K562 (cell line): ENCODE data around the gene CORO2A. TPM values are rescaled to one million over a fixed set of nuclear protein-coding genes. Genes with fewer than 3 reads are reported as not detected.
A peak's percentile ranks its signal among the peaks of the same experiment; 100 is the strongest.

Experiments used
- CHD1 ChIP-seq: fragments of 200-600 bp; sonication (generic); IDR thresholded peaks from one replicate; pipeline ENCODE4 v1.6.1; 2012; ENCODE audit warnings: mild to moderate bottlenecking, moderate library complexity, low read length, inconsistent platforms
- CHD7 ChIP-seq: fragments of 200-600 bp; sonication (generic); IDR thresholded peaks from one replicate; pipeline ENCODE4 v1.6.1; 2012; ENCODE audit warnings: mild to moderate bottlenecking, low read depth, low read length, inconsistent platforms
- FOXJ2 ChIP-seq: fragments of 200-800 bp; sonication (Bioruptor generic); IDR thresholded peaks from 2 replicates; pipeline ENCODE4 v1.6.1; 2016; ENCODE audit warnings: missing genetic modification characterization, missing compliant biosample characterization
- GATAD2A ChIP-seq: fragments of 450-650 bp; IDR thresholded peaks from 2 replicates; pipeline ENCODE4 v1.6.1; 2017
- KDM4B ChIP-seq, 2 experiments: fragments of 450-650 bp in 1 of 2; sonication (generic) in 1 of 2; IDR thresholded peaks; 2 replicates each; pipeline ENCODE4 v1.6.1; 2016 to 2017; ENCODE audit warnings: borderline replicate concordance in 2 of 2, antibody characterized with exemption in 1 of 2, low read depth in 1 of 2, mild to moderate bottlenecking in 1 of 2
- MBD1 ChIP-seq: fragments of 250-450 bp; sonication (Bioruptor Pico); IDR thresholded peaks from 2 replicates; pipeline ENCODE4 v1.8.0; 2022; ENCODE audit warnings: inconsistent platforms
- NUFIP1 ChIP-seq: fragments of 450-650 bp; IDR thresholded peaks from 2 replicates; pipeline ENCODE4 v1.6.1; 2018; ENCODE audit not compliant: partially characterized antibody
- POLR3G ChIP-seq: IDR thresholded peaks from 2 replicates; pipeline ENCODE4 v1.6.1; 2011; ENCODE audit not compliant: insufficient read length, insufficient replicate concordance; ENCODE audit errors: extremely low read depth
- THAP7 ChIP-seq: fragments of 250-450 bp; sonication (Bioruptor Pico); IDR thresholded peaks from 2 replicates; pipeline ENCODE4 v1.5.0; 2021
- ZNF395 ChIP-seq: fragments of 200-800 bp; sonication (Bioruptor generic); IDR thresholded peaks from 2 replicates; pipeline ENCODE4 v1.6.1; 2017; ENCODE audit warnings: missing genetic modification characterization, missing compliant biosample characterization
- ZNF431 ChIP-seq: sonication (generic); formaldehyde crosslinking; IDR thresholded peaks from 2 replicates; pipeline ENCODE4 v1.8.0; 2022; ENCODE audit warnings: mild to moderate bottlenecking, missing genetic modification reagents
- ZNF764 ChIP-seq: fragments of 250-450 bp; sonication (Bioruptor Pico); IDR thresholded peaks from 2 replicates; pipeline ENCODE4 v1.4.0; 2020; ENCODE audit warnings: low read depth, mild to moderate bottlenecking, moderate library complexity
- polyA plus RNA-seq, 8 experiments: library from polyadenylated mRNA; depleted of rRNA in 4 of 8; stranded (reverse) in 5 of 8; unstranded in 3 of 8; fragments of >200 nt; fragmentation: Nextera tagmentation in 2 of 8; fragmentation: Illumina TruSeq in 1 of 8; extraction: Ambion mirVana in 2 of 8; extraction: Trizol in 1 of 8; gene quantifications; 2 replicates each; pipeline versions ENCODE4 v1.2.1 to v1.2.3, GENCODE V29; 2011 to 2014; ENCODE audit warnings: inconsistent platforms in 1 of 8, missing spikeins in 1 of 8
- total RNA-seq, 7 experiments: library from RNA; depleted of rRNA in 6 of 7; stranded (reverse); fragments of >200 nt in 6 of 7; fragmentation: Illumina TruSeq in 2 of 7; extraction: Trizol in 2 of 7; gene quantifications; 2 replicates each; pipeline versions ENCODE4 v1.2.1 to v1.2.3, GENCODE V29; 2011 to 2021; ENCODE audit warnings: low replicate concordance in 1 of 7

CORO2A gene
- total and polyA plus RNA-seq, 9 of the 15 experiments (the other 6 are each of a cell fraction or from before 2014, with no cell fraction given) = 9.5 to 26.6 (median 18.0) TPM

- TF ChIP-seq NUFIP1 (no peak), GATAD2A (peak; percentile 47; the same call in 1 of the 2 replicates), KDM4B (IDR thresholded peaks at IDR 0.05; ENCODE audit: borderline replicate concordance in 2 of 2, low read depth in 1 of 2) (no peak), ZNF395 (CRISPR knock-in tag) (peak; percentile 83), CHD1 (peak; percentile 54), MBD1 (CRISPR knock-in tag) (no peak), ZNF764 (CRISPR knock-in tag) (no peak), POLR3G (no peak), CHD7 (no peak), THAP7 (CRISPR knock-in tag) (no peak), FOXJ2 (no peak), ZNF431 (CRISPR knock-in tag) (no peak)
Measured at GRCh38 chr9:98192503-98193335, at the start of gene CORO2A (continued).
